ENCODE measurements around the gene LIPA.

Gene LIPA

GRCh38 chr10:89280508-89280907 lies 28.9 kb upstream of the LIPA start:
- no peak overlapping the region for H3K4me3 ChIP-seq (replicated peaks in 1 of 2; ENCODE audit: low read depth in 2 of 2, low read length in 2 of 2)
- DNase-seq (ENCODE audit: low read depth in 2 of 2): peak in 1 of 2 donors; percentile 27
- TF ChIP-seq CTCF (IDR thresholded peaks at IDR 0.05; ENCODE audit: low read depth, low read length): no peak

GRCh38 chr10:89279421-89279869 lies 27.9 kb upstream of the LIPA start:
- peak; percentile 67 to 92 for DNase-seq (ENCODE audit: low read depth in 2 of 2)
- TF ChIP-seq CTCF (IDR thresholded peaks at IDR 0.05; ENCODE audit: low read depth, low read length): no peak
- no peak overlapping the region for H3K4me3 ChIP-seq (replicated peaks in 1 of 2; ENCODE audit: low read depth in 2 of 2, low read length in 2 of 2)

GRCh38 chr10:89278900-89279392 lies 27.4 kb upstream of the LIPA start:
- TF ChIP-seq CTCF (IDR thresholded peaks at IDR 0.05; ENCODE audit: low read depth, low read length): no peak
- no peak overlapping the region for H3K4me3 ChIP-seq (replicated peaks in 1 of 2; ENCODE audit: low read depth in 2 of 2, low read length in 2 of 2)
- DNase-seq (ENCODE audit: low read depth in 2 of 2): peak in 1 of 2 donors; percentile 48

GRCh38 chr10:89278034-89278535 lies 26.5 kb upstream of the LIPA start:
- no peak for TF ChIP-seq CTCF (IDR thresholded peaks at IDR 0.05; ENCODE audit: low read depth, low read length)
- no peak overlapping the region for H3K4me3 ChIP-seq (replicated peaks in 1 of 2; ENCODE audit: low read depth in 2 of 2, low read length in 2 of 2)
- peak; percentile 97 to 98 for DNase-seq (ENCODE audit: low read depth in 2 of 2)

- TF ChIP-seq CTCF (IDR thresholded peaks at IDR 0.05; ENCODE audit: low read depth, low read length): no peak
- H3K4me3 ChIP-seq (replicated peaks in 1 of 2; ENCODE audit: low read depth in 2 of 2, low read length in 2 of 2): no peak overlapping the region
- DNase-seq (ENCODE audit: low read depth in 2 of 2): no peak
Observed at GRCh38 chr10:89275383-89275782, 23.8 kb upstream of the LIPA start.

GRCh38 chr10:89274928-89275327 lies 23.4 kb upstream of the LIPA start:
- DNase-seq (ENCODE audit: low read depth in 2 of 2): peak; percentile 50 to 56
- H3K4me3 ChIP-seq (replicated peaks in 1 of 2; ENCODE audit: low read depth in 2 of 2, low read length in 2 of 2): no peak overlapping the region
- no peak for TF ChIP-seq CTCF (IDR thresholded peaks at IDR 0.05; ENCODE audit: low read depth, low read length)

GRCh38 chr10:89273680-89274079 lies 22.1 kb upstream of the LIPA start:
- H3K4me3 ChIP-seq (replicated peaks in 1 of 2; ENCODE audit: low read depth in 2 of 2, low read length in 2 of 2): no peak overlapping the region
- no peak for DNase-seq (ENCODE audit: low read depth in 2 of 2)
- TF ChIP-seq CTCF (IDR thresholded peaks at IDR 0.05; ENCODE audit: low read depth, low read length): no peak
